ENCODE data around the gene SLC2A11.

The SLC2A11 gene

GRCh38 chr22:23825246-23825905 is 32.3 kb upstream of the SLC2A11 start:
- TF ChIP-seq EGR1 (IDR thresholded peaks at IDR 0.05) (no peak), USF1 (IDR thresholded peaks at IDR 0.05) (no peak), TEAD4 (IDR thresholded peaks at IDR 0.05) (no peak), EP300 (IDR thresholded peaks at IDR 0.05; ENCODE audit: borderline replicate concordance) (no peak), RAD21 (IDR thresholded peaks at IDR 0.05; ENCODE audit: low read depth) (no peak), NFIC (IDR thresholded peaks at IDR 0.05) (no peak), TCF12 (IDR thresholded peaks at IDR 0.05; ENCODE audit: low read depth) (no peak), TAF1 (IDR thresholded peaks at IDR 0.05; ENCODE audit: low read depth) (no peak)

- TF ChIP-seq REST (IDR thresholded peaks at IDR 0.05; ENCODE audit: low read depth) (no peak), YY1 (IDR thresholded peaks at IDR 0.05; ENCODE audit: low read depth) (no peak), USF1 (IDR thresholded peaks at IDR 0.05) (no peak), FOXM1 (IDR thresholded peaks at IDR 0.05; ENCODE audit: borderline replicate concordance, low read depth) (no peak), TAF1 (IDR thresholded peaks at IDR 0.05; ENCODE audit: low read depth) (no peak), NFIC (IDR thresholded peaks at IDR 0.05) (no peak), TEAD4 (IDR thresholded peaks at IDR 0.05) (no peak), RAD21 (IDR thresholded peaks at IDR 0.05; ENCODE audit: low read depth) (no peak), CEBPB (IDR thresholded peaks at IDR 0.05) (no peak), EGR1 (IDR thresholded peaks at IDR 0.05) (no peak), TCF12 (IDR thresholded peaks at IDR 0.05; ENCODE audit: low read depth) (no peak), CREB1 (IDR thresholded peaks at IDR 0.05; ENCODE audit: low read depth) (no peak), ZBTB7A (IDR thresholded peaks at IDR 0.05; ENCODE audit: low read depth) (no peak), MAX (IDR thresholded peaks at IDR 0.05) (no peak), EP300 (IDR thresholded peaks at IDR 0.05; ENCODE audit: borderline replicate concordance) (no peak)
Measured at GRCh38 chr22:23826510-23827350, 30.9 kb upstream of the SLC2A11 start.

- TF ChIP-seq EGR1 (IDR thresholded peaks at IDR 0.05) (no peak), YY1 (IDR thresholded peaks at IDR 0.05; ENCODE audit: low read depth) (no peak), EP300 (IDR thresholded peaks at IDR 0.05; ENCODE audit: borderline replicate concordance) (no peak), CEBPB (IDR thresholded peaks at IDR 0.05) (no peak), CREB1 (IDR thresholded peaks at IDR 0.05; ENCODE audit: low read depth) (no peak), FOXM1 (IDR thresholded peaks at IDR 0.05; ENCODE audit: borderline replicate concordance, low read depth) (no peak), USF1 (IDR thresholded peaks at IDR 0.05) (no peak), RAD21 (IDR thresholded peaks at IDR 0.05; ENCODE audit: low read depth) (no peak), REST (IDR thresholded peaks at IDR 0.05; ENCODE audit: low read depth) (no peak), TAF1 (IDR thresholded peaks at IDR 0.05; ENCODE audit: low read depth) (no peak), MAX (IDR thresholded peaks at IDR 0.05) (no peak), TCF12 (IDR thresholded peaks at IDR 0.05; ENCODE audit: low read depth) (no peak)
Measured at GRCh38 chr22:23827351-23827995, 30.2 kb upstream of the SLC2A11 start.

GRCh38 chr22:23828800-23829680 is 28.6 kb upstream of the SLC2A11 start:
- TF ChIP-seq REST (IDR thresholded peaks at IDR 0.05; ENCODE audit: low read depth) (no peak), RAD21 (IDR thresholded peaks at IDR 0.05; ENCODE audit: low read depth) (no peak), USF1 (IDR thresholded peaks at IDR 0.05) (no peak), ZBTB7A (IDR thresholded peaks at IDR 0.05; ENCODE audit: low read depth) (no peak), MAX (IDR thresholded peaks at IDR 0.05) (no peak), CEBPB (IDR thresholded peaks at IDR 0.05) (no peak), CREB1 (IDR thresholded peaks at IDR 0.05; ENCODE audit: low read depth) (no peak)

Measured in Ishikawa (cell line).